MM.1S (cell line): ENCODE data around the gene TNFRSF8.

ENCODE experiments used
- CTCF ChIP-seq: fragments of 300-600 bp; sonication (generic); IDR thresholded peaks from 2 replicates; pipeline ENCODE4 v1.5.1; 2016; ENCODE audit warnings: antibody characterized with exemption, low read length, mixed read lengths
- EZH2 ChIP-seq: fragments of 300-600 bp; sonication (generic); optimal IDR thresholded peaks from 2 replicates; pipeline ENCODE3; 2017; ENCODE audit warnings: low read depth, mild to moderate bottlenecking, antibody characterized with exemption, low read length, mixed read lengths
- EZH2phosphoT487 ChIP-seq: fragments of 300-600 bp; sonication (generic); IDR thresholded peaks from 2 replicates; pipeline ENCODE4 v1.6.1; 2018; ENCODE audit warnings: antibody characterized with exemption, low read length

GRCh38 chr1:12172042-12172851, 109.1 kb downstream of the TNFRSF8 start:
- TF ChIP-seq CTCF (no peak), EZH2 (no peak), EZH2phosphoT487 (no peak)
